ENCODE measurements around the gene PXN.

PXN gene

GRCh38 chr12:120265473-120266179, at the start of gene PXN:
Gene PXN, minus strand, starts transcription at chr12:120265730. Its CDS starts 101 bp downstream, at chr12:120265629.
- DNase-seq, result peak; percentile 62 to 66

- no peak for DNase-seq
These were observed 48.7 kb upstream of the PXN start for GRCh38 chr12:120314220-120314619.

- peak; percentile 53 to 89 for DNase-seq
These were observed 36.7 kb upstream of the PXN start, which contains the start of gene SIRT4 for GRCh38 chr12:120301962-120302815. Gene SIRT4, plus strand, starts transcription at chr12:120302321. Its CDS starts 1,241 bp downstream, at chr12:120303562.

GRCh38 chr12:120292661-120293531, 27.4 kb upstream of the PXN start, which contains the start of gene RNU4-1:
Gene RNU4-1, minus strand, starts transcription at chr12:120293237.
- peak; percentile 42 to 78 for DNase-seq

- DNase-seq, result no peak
These were observed 26.8 kb upstream of the PXN start for GRCh38 chr12:120292411-120292660.

- peak in 1 of 2 donors; percentile 13 for DNase-seq
These were observed 25.2 kb upstream of the PXN start for GRCh38 chr12:120290609-120291305.

- DNase-seq, result no peak
These were observed 22.0 kb upstream of the PXN start for GRCh38 chr12:120287491-120287890.

GRCh38 chr12:120286768-120287490, 21.4 kb upstream of the PXN start:
- no peak for DNase-seq

- DNase-seq, result no peak
These were observed 18.9 kb upstream of the PXN start for GRCh38 chr12:120284381-120284780.

- DNase-seq, result no peak
These were observed 17.8 kb upstream of the PXN start for GRCh38 chr12:120283318-120283717.

GRCh38 chr12:120278137-120279069, 12.9 kb upstream of the PXN start:
- DNase-seq, result no peak

- no peak for DNase-seq
These were observed 11.2 kb upstream of the PXN start for GRCh38 chr12:120276734-120277133.

- no peak for DNase-seq
These were observed 2.2 kb upstream of the PXN start for GRCh38 chr12:120267736-120268135.

GRCh38 chr12:120266180-120266870, 795 bp upstream of the PXN start:
- no peak for DNase-seq

GRCh38 chr12:120264904-120265472, 542 bp downstream of the PXN start:
- DNase-seq, result no peak

- no peak for DNase-seq
These were observed 1.2 kb downstream of the PXN start for GRCh38 chr12:120264086-120264903.

GRCh38 chr12:120263748-120264085, 1.8 kb downstream of the PXN start:
- DNase-seq, result no peak

- DNase-seq, result no peak
These were observed 2.4 kb downstream of the PXN start for GRCh38 chr12:120262852-120263747.

All from bone marrow (tissue), 2 donors.